ENCODE data around the gene PLXNC1.

Gene PLXNC1

GRCh38 chr12:94147991-94148738 lies at the start of gene PLXNC1:
PLXNC1 (plus strand) TSS chr12:94148577; CDS start chr12:94148972, 395 bp downstream.
- peak; percentile 79 for DNase-seq (ENCODE audit: low spot score)

- no peak for DNase-seq (ENCODE audit: low spot score)
Observed at GRCh38 chr12:94099191-94099590, 49.2 kb upstream of the PLXNC1 start.

- DNase-seq (ENCODE audit: low spot score) = no peak
Observed at GRCh38 chr12:94099632-94100031, 48.7 kb upstream of the PLXNC1 start.

GRCh38 chr12:94100211-94100627 lies 48.2 kb upstream of the PLXNC1 start:
- no peak for DNase-seq (ENCODE audit: low spot score)

GRCh38 chr12:94100990-94101737 lies 47.2 kb upstream of the PLXNC1 start:
- peak; percentile 58 for DNase-seq (ENCODE audit: low spot score)

- peak; percentile 43 for DNase-seq (ENCODE audit: low spot score)
Observed at GRCh38 chr12:94101738-94102660, 46.4 kb upstream of the PLXNC1 start.

- no peak for DNase-seq (ENCODE audit: low spot score)
Observed at GRCh38 chr12:94103986-94104385, 44.4 kb upstream of the PLXNC1 start.

GRCh38 chr12:94107910-94108309 lies 40.5 kb upstream of the PLXNC1 start:
- DNase-seq (ENCODE audit: low spot score) = no peak

- DNase-seq (ENCODE audit: low spot score) = no peak
Observed at GRCh38 chr12:94109160-94109559, 39.2 kb upstream of the PLXNC1 start.

- no peak for DNase-seq (ENCODE audit: low spot score)
Observed at GRCh38 chr12:94110258-94110657, 38.1 kb upstream of the PLXNC1 start.

- DNase-seq (ENCODE audit: low spot score) = no peak
Observed at GRCh38 chr12:94111302-94111701, 37.1 kb upstream of the PLXNC1 start.

GRCh38 chr12:94112121-94112520 lies 36.3 kb upstream of the PLXNC1 start:
- no peak for DNase-seq (ENCODE audit: low spot score)

GRCh38 chr12:94114166-94114565 lies 34.2 kb upstream of the PLXNC1 start:
- no peak for DNase-seq (ENCODE audit: low spot score)

- no peak for DNase-seq (ENCODE audit: low spot score)
Observed at GRCh38 chr12:94116191-94116590, 32.2 kb upstream of the PLXNC1 start.

- DNase-seq (ENCODE audit: low spot score) = no peak
Observed at GRCh38 chr12:94121886-94122285, 26.5 kb upstream of the PLXNC1 start.

GRCh38 chr12:94122591-94122990 lies 25.8 kb upstream of the PLXNC1 start:
- DNase-seq (ENCODE audit: low spot score) = no peak

GRCh38 chr12:94123127-94123526 lies 25.2 kb upstream of the PLXNC1 start:
- DNase-seq (ENCODE audit: low spot score) = no peak

- no peak for DNase-seq (ENCODE audit: low spot score)
Observed at GRCh38 chr12:94126067-94126466, 22.3 kb upstream of the PLXNC1 start.

GRCh38 chr12:94127239-94128131 lies 20.9 kb upstream of the PLXNC1 start:
- DNase-seq (ENCODE audit: low spot score) = no peak

- DNase-seq (ENCODE audit: low spot score) = no peak
Observed at GRCh38 chr12:94128280-94128679, 20.1 kb upstream of the PLXNC1 start.
